ENCODE data around the gene CCT5.
"Not testable (repeated sequence)": the region's sequence is repeated elsewhere in the genome, so short reads cannot be mapped to it uniquely, and the experiment has no call there.

DNA sequence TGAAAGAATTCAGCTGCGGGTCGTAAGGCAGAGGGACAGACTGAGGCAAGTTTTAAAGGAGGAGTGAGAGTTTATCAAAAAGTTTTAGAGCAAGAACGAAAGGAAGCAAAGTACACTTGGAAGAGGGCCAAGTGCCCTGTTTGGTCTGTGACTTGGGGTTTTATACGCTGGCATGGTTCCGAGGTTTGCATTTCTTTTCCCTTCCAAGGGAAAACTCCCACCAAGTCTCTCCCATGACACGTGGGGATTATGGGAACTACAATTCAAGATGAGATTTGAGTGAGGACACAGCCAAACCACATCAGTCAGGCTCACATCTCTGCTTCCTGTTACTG is 22.8 kb downstream of the CCT5 start:
- TF ChIP-seq, protein P1, sequence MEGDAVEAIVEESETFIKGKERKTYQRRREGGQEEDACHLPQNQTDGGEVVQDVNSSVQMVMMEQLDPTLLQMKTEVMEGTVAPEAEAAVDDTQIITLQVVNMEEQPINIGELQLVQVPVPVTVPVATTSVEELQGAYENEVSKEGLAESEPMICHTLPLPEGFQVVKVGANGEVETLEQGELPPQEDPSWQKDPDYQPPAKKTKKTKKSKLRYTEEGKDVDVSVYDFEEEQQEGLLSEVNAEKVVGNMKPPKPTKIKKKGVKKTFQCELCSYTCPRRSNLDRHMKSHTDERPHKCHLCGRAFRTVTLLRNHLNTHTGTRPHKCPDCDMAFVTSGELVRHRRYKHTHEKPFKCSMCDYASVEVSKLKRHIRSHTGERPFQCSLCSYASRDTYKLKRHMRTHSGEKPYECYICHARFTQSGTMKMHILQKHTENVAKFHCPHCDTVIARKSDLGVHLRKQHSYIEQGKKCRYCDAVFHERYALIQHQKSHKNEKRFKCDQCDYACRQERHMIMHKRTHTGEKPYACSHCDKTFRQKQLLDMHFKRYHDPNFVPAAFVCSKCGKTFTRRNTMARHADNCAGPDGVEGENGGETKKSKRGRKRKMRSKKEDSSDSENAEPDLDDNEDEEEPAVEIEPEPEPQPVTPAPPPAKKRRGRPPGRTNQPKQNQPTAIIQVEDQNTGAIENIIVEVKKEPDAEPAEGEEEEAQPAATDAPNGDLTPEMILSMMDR (IDR thresholded peaks at IDR 0.05) = not testable (repeated sequence)
- not testable (repeated sequence) for TF ChIP-seq EP300 (IDR thresholded peaks at IDR 0.05)

Data from esophagus muscularis mucosa (tissue), 3 donors.